Measurements from ENCODE around the gene EPHA3. TPM values are rescaled to one million over a fixed set of nuclear protein-coding genes. Genes with fewer than 3 reads are reported as not detected.

EPHA3 gene
- total RNA-seq, 2 experiments from 2014 or later: not detected

DNA sequence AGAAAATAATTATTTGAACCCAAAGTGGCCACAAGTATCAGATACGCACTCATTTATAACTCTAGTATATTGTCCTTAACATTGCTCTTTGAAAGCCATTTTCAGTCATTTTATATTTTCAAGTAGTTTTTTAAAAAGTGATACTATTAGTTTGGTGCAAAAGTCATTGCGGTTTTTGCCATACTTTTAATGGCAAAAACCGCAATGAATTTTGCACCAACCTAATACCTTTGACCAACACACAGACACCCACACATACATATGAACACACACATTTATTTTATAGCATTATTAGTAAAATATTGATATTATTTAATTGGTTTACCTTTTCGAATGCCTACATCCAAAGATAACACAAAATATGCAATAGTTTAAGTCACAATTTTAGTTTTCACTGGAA lies 154.3 kb downstream of the EPHA3 start:
- POLR2A ChIA-PET: no interaction called here
- Mint-ChIP-seq H3K4me1 (no peaks in the 10 kb centered on the region), H3K27ac (no peak overlapping the region), H3K36me3 (no peaks in the 10 kb centered on the region), H3K27me3 (peaks cover 2% of the 10 kb centered on the region), H3K9me3 (peaks cover 6% of the 10 kb centered on the region), H3K4me3 (no peak overlapping the region)
- DNase-seq (no peak), ATAC-seq (ENCODE audit: low read depth) (no peak)

DNA sequence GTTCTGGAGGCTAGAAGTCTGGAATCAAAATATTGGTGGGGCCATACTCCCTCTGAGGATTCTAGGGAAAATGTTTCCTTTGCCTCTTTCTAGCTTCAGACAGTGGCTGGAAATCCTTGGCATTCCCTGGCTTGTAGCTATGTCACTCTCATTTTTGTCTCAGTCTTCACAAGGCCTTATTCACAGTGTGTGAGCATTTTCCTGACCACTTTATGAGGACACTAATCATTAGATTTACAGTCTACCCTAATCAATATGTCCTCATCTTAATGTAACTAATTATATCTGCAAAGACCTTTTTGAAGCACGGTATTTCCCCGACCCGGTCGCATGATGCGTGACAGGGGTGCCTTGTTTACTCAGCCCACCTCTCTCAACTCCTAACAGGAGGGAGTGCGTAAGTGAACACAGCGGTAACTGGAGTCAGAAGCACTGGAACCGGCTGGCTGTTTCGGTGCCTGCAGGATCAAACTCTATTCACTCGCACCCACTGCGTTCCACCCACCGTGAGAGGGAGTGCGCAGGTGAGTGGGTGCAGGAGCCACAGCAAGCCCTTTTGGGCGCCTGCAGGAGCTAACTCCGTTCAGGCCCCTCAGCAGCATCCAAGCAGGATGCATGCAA lies 155.0 kb downstream of the EPHA3 start:
- ATAC-seq (ENCODE audit: low read depth) (no peak), DNase-seq (no peak)
- Mint-ChIP-seq H3K9me3 (peaks cover 3% of the 10 kb centered on the region), H3K27me3 (peaks cover 2% of the 10 kb centered on the region), H3K4me1 (no peaks in the 10 kb centered on the region), H3K36me3 (no peaks in the 10 kb centered on the region), H3K4me3 (no peak overlapping the region), H3K27ac (no peak overlapping the region)
- POLR2A ChIA-PET: no interaction called here

DNA sequence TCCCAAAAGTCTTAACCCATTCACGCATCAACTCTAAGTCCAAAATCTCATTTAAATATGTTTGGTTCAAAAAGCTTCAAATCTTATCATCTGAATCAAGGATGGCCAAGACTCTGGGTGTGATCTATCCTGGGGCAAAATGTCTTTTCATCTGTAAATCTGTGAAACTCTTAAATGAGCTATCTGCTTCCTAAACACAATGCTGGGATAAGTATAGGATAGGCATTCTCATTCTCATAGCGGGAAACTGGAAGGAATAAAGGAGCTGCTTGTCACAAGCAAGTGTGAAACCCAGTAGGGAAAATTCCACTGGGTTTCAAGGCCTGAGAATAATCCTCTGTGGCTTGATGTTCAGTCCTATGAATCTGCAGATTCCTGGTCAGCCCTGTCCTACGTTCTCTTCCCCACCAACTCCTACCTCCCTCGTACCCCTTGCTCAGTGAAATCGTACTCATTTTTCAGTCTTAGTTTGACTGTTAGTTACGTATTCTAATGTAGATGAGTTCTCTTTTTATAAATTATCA lies 156.7 kb downstream of the EPHA3 start:
- H3K4me1 Mint-ChIP-seq: no peaks in the 10 kb centered on the region
- peaks cover 2% of the 10 kb centered on the region for H3K27me3 Mint-ChIP-seq
- DNase-seq (no peak), ATAC-seq (ENCODE audit: low read depth) (no peak)
- no peaks in the 10 kb centered on the region for H3K36me3 Mint-ChIP-seq
- POLR2A ChIA-PET: no interaction called here
- H3K9me3 Mint-ChIP-seq: peaks cover 3% of the 10 kb centered on the region
- no peak overlapping the region for H3K27ac Mint-ChIP-seq
- H3K4me3 Mint-ChIP-seq: no peak overlapping the region

DNA sequence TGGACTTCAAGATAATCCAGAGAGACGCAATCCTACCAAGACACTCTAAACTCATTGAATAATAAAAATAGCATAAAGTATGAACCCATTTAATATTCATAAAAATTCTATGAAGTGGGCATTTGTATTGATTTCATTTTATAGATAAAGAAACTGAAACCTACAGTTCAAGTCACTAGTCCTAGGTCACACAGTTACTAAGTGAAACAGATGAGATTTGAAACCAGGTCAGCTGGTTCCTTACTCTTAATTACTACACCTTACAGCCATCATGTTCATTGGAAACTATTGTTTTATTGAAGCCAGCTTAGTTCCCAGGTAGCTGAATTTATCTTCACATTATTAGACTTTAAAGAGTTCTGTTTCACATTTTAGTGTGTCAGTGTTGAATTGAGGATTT lies 158.7 kb downstream of the EPHA3 start:
- no peak for ATAC-seq (ENCODE audit: low read depth)
- H3K4me3 Mint-ChIP-seq: no peak overlapping the region
- no peak for DNase-seq
- POLR2A ChIA-PET: no interaction called here
- peaks cover 2% of the 10 kb centered on the region for H3K27me3 Mint-ChIP-seq
- peaks cover 3% of the 10 kb centered on the region for H3K9me3 Mint-ChIP-seq
- H3K4me1 Mint-ChIP-seq: no peaks in the 10 kb centered on the region
- H3K27ac Mint-ChIP-seq: no peak overlapping the region
- H3K36me3 Mint-ChIP-seq: no peaks in the 10 kb centered on the region

DNA sequence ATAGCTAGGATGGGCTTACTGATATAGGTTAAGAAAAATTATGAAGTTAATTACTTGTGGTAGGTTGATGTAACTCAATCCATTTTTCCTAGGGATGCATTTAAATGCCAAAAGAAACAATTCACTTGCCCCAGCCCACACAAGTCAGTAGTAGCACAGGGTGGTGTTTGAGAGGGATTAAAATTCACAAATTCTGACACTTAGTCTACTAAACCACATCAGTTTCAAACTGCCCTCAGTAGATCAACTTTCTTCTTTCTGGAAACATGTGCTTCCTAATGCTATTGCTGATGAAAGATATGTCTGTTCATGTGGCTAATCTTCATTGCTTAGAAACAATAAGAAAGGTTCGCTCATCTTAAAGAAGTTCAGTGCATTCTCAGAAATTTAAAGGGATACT lies 160.6 kb downstream of the EPHA3 start:
- Mint-ChIP-seq H3K36me3 (no peaks in the 10 kb centered on the region), H3K27ac (no peak overlapping the region), H3K4me3 (no peak overlapping the region), H3K4me1 (no peaks in the 10 kb centered on the region), H3K9me3 (peaks cover 1% of the 10 kb centered on the region), H3K27me3 (peaks cover 1% of the 10 kb centered on the region)
- no peak for ATAC-seq (ENCODE audit: low read depth)
- POLR2A ChIA-PET: no interaction called here
- DNase-seq: no peak

DNA sequence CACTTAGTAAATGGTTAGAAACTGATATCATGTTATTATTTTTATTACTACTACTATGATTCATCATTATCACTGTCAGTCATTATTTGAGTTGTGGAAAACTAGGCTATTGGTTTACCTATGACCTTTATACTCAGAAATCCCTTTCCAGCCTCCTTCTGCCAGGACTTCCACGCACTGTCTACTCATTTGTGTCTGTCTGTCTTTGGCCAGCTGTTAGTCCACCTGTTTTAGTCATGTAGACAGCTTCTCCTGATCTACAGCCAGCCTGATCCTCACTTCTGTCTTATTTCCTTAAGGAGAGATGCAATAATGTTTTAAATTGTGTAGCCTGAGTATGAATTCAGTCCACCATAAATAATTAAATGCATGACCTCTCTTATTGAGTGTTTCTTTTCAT lies 162.8 kb downstream of the EPHA3 start:
- ATAC-seq (ENCODE audit: low read depth) (no peak), DNase-seq (no peak)
- no peak overlapping the region for H3K27ac Mint-ChIP-seq
- no peak overlapping the region for H3K4me3 Mint-ChIP-seq
- no peaks in the 10 kb centered on the region for H3K9me3 Mint-ChIP-seq
- POLR2A ChIA-PET: no interaction called here
- H3K27me3 Mint-ChIP-seq: no peaks in the 10 kb centered on the region
- no peaks in the 10 kb centered on the region for H3K36me3 Mint-ChIP-seq
- H3K4me1 Mint-ChIP-seq: no peaks in the 10 kb centered on the region

DNA sequence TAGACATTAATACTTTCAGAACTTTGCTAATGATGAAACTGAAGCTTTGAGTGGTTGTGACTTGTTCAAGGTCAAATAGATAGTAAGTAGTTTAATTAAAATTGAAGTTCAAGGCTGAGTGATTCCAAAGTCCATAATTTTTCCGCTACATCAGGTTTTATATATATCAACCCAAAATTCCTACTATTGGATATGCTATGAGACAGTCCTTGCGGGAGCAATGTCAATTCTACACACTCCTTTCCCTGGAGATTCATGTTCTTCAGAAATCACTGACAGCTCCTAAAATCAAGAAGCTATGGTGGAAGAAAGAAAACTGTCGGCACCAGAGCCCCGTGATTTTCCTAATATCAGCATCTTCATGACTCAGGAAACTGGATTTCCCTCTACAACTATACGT lies 167.6 kb downstream of the EPHA3 start:
- H3K9me3 Mint-ChIP-seq: no peaks in the 10 kb centered on the region
- ATAC-seq (ENCODE audit: low read depth): no peak
- H3K27me3 Mint-ChIP-seq: no peaks in the 10 kb centered on the region
- H3K4me1 Mint-ChIP-seq: no peaks in the 10 kb centered on the region
- no peaks in the 10 kb centered on the region for H3K36me3 Mint-ChIP-seq
- no peak overlapping the region for H3K4me3 Mint-ChIP-seq
- POLR2A ChIA-PET: no interaction called here
- H3K27ac Mint-ChIP-seq: no peak overlapping the region
- DNase-seq: no peak

DNA sequence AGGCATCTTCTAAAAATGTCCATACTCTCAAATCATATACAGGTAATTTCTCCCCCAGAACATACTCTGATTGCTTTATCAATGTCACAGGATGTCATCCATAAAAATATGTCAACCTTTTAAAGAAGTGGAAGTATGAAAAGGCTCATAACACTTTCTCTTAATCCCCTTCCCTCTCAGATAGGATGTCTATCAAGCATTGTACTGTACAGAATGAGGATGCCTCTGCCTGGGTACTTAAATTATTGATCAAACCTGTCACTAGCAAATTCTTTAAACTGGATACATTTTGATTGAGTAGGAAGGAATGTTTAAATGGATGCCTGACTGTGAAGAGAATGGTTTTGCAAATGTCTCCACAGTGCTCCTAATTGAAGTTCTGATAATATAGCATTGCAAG lies 168.7 kb downstream of the EPHA3 start:
- Mint-ChIP-seq H3K27me3 (no peaks in the 10 kb centered on the region), H3K4me1 (no peaks in the 10 kb centered on the region), H3K4me3 (no peak overlapping the region), H3K27ac (no peak overlapping the region), H3K36me3 (no peaks in the 10 kb centered on the region), H3K9me3 (no peaks in the 10 kb centered on the region)
- ATAC-seq (ENCODE audit: low read depth) (no peak), DNase-seq (no peak)
- POLR2A ChIA-PET: no interaction called here

DNA sequence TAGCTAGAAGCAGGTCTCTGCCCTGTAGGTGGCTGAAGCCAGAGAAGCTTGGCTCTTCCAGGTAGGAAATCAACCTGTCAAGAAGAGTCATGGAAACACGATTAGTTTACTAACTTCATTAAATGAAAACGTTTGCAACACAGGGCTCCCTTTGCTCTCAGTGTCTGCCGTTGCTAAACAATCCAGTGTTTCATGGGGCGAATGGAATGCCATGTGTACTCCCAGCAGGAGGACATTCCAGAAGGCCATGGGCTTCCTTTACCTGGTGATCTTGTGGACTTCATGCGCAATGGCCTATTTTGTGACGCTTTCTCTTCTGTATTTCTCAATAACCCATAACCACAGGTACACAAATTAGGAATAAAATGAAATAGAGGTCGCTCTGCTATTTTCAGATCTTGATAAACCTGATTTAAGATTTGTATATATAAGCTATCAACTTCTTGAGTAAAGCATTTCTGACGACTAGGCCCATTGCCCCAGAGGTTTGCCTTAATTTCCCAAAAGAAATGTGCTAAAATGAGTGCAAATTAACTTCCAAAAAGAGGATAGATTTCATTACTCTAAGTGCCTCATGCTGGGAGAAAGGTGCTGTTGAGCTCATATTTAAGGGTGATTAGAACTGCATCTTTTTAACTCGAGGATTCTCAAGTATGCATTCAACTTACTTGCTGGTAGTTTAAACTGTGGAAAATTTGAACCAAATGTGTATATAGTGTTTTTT lies 171.0 kb downstream of the EPHA3 start:
- Mint-ChIP-seq H3K36me3 (no peaks in the 10 kb centered on the region), H3K4me3 (no peak overlapping the region), H3K4me1 (no peaks in the 10 kb centered on the region), H3K27ac (no peak overlapping the region), H3K27me3 (no peaks in the 10 kb centered on the region), H3K9me3 (no peaks in the 10 kb centered on the region)
- no peak for ATAC-seq (ENCODE audit: low read depth)
- POLR2A ChIA-PET: no interaction called here
- no peak for DNase-seq

DNA sequence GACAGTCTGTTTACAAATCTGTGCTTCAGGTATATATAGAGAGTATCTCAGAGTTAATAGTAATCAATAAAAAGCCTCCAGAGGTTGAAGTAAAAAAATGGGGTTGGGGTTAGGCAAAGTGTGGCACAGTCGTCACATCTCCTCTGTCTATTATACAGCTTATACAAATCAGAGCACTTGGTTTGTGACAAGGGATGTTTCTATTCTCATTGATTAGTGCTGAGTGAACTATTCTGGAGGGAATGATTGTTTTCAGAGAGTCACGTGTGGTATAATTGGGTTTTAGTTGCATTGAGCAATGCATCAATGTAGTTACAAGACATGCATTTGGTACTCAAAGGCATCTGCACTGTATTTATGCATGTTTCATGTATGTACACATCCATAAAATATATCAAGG lies 172.9 kb downstream of the EPHA3 start:
- Mint-ChIP-seq H3K27me3 (no peaks in the 10 kb centered on the region), H3K27ac (no peak overlapping the region), H3K36me3 (no peaks in the 10 kb centered on the region), H3K4me1 (no peaks in the 10 kb centered on the region), H3K4me3 (no peak overlapping the region), H3K9me3 (no peaks in the 10 kb centered on the region)
- POLR2A ChIA-PET: no interaction called here
- DNase-seq: no peak
- no peak for ATAC-seq (ENCODE audit: low read depth)

DNA sequence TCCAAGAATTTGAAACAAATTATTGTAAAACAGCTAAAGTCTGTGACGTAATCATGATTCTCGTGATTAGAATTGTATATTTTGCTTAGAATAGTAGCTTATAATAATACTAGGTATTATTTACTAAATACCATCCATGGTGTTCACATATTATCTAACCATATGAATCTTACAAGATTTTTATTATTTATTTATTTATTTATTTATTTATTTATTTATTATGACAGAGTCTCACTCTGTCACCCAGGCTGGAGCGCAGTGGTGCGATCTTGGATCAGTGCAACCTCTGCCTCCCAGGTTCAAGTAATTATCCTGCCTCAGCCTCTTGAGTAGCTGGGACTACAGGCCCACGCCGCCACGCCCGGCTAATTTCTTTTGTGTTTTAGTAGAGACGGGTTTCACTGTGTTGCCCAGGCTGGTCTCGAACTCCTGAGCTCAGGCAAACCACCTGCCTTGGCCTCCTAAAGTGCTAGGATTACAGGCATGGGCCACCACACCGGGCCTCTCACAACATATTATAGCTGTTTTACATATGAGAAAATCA lies 173.5 kb downstream of the EPHA3 start:
- H3K27me3 Mint-ChIP-seq: no peaks in the 10 kb centered on the region
- H3K4me1 Mint-ChIP-seq: no peaks in the 10 kb centered on the region
- H3K36me3 Mint-ChIP-seq: no peaks in the 10 kb centered on the region
- ATAC-seq (ENCODE audit: low read depth): no peak
- H3K4me3 Mint-ChIP-seq: no peak overlapping the region
- H3K9me3 Mint-ChIP-seq: peaks cover 3% of the 10 kb centered on the region
- H3K27ac Mint-ChIP-seq: no peak overlapping the region
- no peak for DNase-seq
- POLR2A ChIA-PET: no interaction called here

DNA sequence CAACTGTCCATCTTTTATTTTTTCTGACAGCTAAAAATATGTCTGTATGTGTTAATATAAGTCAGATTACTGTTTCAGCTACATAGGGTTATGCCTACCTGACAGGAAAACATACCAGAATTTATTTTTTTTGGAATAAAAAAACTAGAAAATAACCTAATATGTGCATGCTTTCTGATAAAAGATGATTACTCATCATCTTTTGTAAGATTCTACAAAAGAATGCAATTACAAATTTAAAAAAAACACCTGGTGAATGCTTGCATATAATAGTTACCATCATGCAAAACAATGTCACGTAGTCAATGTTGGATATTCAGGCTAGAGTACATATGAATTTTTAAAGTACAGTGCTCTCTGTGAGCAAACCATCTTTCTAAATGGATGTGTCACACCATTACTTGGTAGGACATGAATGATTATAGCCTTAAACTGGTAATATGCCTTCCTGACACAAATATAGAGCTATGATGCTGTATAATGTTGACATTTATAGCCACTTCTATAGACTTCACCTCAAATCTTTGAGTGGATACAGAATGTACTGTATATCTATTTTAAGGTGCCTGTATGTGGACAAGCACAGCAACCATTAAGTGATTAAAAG lies 180.6 kb downstream of the EPHA3 start:
- H3K4me1 Mint-ChIP-seq: no peaks in the 10 kb centered on the region
- no peak overlapping the region for H3K27ac Mint-ChIP-seq
- ATAC-seq (ENCODE audit: low read depth): no peak
- no peaks in the 10 kb centered on the region for H3K36me3 Mint-ChIP-seq
- H3K4me3 Mint-ChIP-seq: no peak overlapping the region
- POLR2A ChIA-PET: no interaction called here
- peaks cover 5% of the 10 kb centered on the region for H3K9me3 Mint-ChIP-seq
- no peak for DNase-seq
- H3K27me3 Mint-ChIP-seq: no peaks in the 10 kb centered on the region

DNA sequence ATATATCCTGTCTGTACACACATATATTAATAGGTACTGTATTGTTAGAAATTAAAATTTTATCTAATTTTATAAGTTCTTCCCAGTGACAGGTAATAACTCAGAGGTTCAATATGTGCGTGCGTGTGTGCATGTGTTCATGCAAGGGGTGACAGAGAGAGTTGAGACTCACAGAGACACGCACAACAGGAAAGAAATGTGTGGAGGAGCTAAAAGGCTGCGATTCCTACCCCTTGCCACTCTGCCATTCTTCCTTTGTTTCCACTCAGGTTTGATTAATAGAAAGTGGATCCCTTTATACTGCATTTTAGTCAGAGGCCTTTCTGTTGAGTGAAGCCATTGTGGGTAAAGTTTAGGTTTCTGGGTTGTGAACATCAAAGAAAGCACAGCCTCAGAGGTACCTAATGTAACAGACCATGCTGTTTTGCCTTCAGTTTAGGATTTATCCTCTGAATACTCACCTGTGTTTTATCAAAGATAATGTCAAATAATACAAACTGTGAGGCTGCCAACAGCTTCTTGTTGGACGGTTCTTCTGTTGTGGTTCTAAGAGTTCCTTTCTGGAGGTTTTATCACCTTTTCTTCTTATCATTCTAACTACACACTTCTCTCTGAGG lies 182.3 kb downstream of the EPHA3 start:
- no peak for DNase-seq
- no peak overlapping the region for H3K27ac Mint-ChIP-seq
- POLR2A ChIA-PET: no interaction called here

DNA sequence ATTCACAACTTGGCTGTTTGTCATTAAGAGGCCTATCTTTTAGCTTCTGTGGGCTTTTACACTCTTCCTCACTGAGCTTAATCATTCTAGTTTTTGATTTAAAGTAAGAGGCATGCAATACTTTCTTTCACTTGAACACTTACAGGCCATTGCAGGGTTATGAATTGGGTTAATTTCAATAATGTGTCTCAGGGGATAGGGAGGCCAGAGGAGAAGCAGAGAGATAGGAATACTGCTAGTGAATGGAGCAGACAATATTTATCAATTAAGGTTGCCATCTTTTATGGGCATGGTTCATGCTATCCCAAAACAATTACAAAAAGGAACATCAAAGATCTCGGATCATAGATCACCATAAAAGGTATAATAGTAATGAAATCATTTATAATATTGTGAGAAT lies 189.8 kb downstream of the EPHA3 start:
- no peak for DNase-seq
- no peak for ATAC-seq (ENCODE audit: low read depth)
- no peak overlapping the region for H3K27ac Mint-ChIP-seq
- no peak overlapping the region for H3K4me3 Mint-ChIP-seq
- no peaks in the 10 kb centered on the region for H3K36me3 Mint-ChIP-seq
- POLR2A ChIA-PET: no interaction called here
- H3K4me1 Mint-ChIP-seq: no peaks in the 10 kb centered on the region
- no peaks in the 10 kb centered on the region for H3K27me3 Mint-ChIP-seq
- H3K9me3 Mint-ChIP-seq: peaks cover 4% of the 10 kb centered on the region

More for the DNA sequence above, 182.3 kb downstream of the EPHA3 start:
- Mint-ChIP-seq H3K4me3 (no peak overlapping the region), H3K27me3 (no peaks in the 10 kb centered on the region), H3K36me3 (no peaks in the 10 kb centered on the region), H3K9me3 (peaks cover 6% of the 10 kb centered on the region), H3K4me1 (no peaks in the 10 kb centered on the region)
- no peak for ATAC-seq (ENCODE audit: low read depth)
